GM21360 (cell line): Measurements from ENCODE around the gene SOCS6.
"Not testable (repeated sequence)": the region's sequence is repeated elsewhere in the genome, so short reads cannot be mapped to it uniquely, and the experiment has no call there.

Experiments used
- ATAC-seq: cut with Tn5 transposase; IDR thresholded peaks from one replicate; pipeline ENCODE4 v1.9.1; 2021; ENCODE audit warnings: mild to moderate bottlenecking, moderate library complexity; ENCODE audit not compliant: unreplicated experiment

Gene SOCS6

DNA sequence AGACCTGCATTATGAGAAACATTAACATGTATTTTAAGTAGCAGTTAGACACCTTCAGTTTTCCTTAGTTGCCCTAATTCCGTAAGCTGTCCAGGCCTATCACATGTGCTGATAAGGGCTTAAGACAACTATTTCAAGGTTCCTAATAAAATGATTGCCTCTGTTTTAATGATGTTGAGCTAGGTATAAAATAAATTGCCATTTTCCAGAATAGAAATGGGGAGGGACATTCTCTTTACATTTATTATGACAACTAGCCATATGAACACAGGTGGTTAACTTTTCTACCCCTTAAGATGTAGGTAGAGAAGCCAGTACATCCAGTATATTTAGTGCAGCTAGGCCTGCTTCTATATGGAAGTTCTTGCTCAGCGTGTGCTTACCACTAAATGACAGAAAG is 65.9 kb downstream of the SOCS6 start:
- no peak for ATAC-seq

DNA sequence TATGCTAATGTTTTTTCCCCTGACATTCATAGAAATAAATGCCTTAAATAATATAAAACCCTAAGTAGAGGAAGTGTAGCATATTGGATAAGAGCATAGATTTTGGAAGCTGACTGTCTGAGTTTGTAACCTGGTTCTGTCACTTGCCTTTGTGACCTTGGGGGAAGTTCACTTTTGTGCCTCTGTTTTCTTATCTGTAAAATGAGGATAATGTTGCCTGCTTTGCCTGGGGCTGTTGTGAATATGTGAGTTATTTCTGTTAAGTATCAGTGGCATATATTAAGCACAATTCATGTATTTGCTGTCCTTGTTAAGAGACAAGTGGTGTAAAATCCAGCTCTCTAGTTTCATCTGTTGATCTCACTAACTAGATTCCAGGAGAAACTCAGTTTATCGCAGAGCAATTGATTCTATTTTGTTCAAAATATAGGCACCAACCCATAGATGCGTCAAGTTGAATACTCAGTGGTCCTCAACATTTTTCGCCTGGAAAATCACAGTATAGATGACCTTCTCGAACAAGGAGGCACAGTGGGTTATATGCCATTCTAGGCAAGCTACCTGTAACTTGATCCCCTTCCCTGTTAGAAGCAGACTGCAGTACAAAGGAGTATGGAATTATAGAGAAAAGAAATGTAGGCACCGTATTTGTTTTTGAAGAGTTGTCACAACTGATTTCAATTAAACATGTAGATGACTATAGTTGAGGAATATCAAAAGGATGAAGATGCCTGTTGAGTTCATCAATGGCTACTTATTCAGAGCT is 67.0 kb downstream of the SOCS6 start:
- ATAC-seq = no peak

DNA sequence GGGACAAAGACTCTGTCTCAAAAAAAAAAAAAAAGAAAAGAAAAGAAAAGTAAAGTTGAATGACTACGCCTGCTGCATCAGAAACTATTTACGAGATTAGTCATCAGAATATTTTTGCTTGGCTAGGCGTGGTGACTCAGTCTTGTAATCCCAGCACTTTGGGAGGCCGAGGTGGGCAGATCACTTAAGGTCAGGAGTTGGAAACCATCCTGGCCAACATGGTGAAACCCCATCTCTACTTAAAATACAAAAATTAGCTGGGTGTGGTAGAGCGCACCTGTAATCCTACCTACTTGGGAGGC is 69.2 kb downstream of the SOCS6 start:
- peak; percentile 85 for ATAC-seq

DNA sequence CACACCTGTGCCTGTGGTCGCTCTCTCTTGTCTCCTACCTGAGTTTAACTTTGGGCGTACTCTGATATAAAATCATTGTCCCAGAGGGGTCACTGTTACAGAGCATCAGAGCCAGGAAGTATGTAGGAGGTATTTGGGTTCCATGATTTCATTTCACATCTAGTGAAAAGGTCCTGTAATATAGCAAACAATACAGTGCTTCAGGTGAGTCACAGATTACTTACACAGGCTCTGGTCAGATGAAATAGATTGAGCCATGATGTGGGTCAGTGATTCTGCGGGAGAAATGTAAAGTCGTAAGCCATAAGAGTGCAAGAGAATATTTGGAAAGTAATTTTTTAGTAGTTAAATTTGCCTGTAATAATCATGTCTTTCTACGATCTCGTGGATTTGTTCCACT is 70.2 kb downstream of the SOCS6 start:
- ATAC-seq = no peak

DNA sequence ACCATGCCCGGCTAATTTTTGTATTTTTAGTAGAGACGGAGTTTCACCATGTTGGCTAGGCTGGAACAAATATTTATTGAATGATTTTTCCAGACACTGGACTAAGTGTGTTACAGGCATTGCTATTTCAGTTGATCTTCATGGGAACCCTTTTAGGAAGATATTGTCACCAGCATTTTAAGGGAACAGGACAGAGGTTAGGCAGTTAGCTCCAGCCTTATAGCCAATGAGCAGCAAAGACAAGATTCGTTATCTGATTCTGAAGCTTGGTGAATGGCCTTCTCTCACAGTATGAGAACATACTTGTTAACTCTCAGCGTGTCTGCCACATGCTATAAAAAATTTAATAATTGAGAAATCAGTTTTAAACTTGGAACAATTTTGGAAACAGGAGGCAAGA is 73.4 kb downstream of the SOCS6 start:
- ATAC-seq = no peak

DNA sequence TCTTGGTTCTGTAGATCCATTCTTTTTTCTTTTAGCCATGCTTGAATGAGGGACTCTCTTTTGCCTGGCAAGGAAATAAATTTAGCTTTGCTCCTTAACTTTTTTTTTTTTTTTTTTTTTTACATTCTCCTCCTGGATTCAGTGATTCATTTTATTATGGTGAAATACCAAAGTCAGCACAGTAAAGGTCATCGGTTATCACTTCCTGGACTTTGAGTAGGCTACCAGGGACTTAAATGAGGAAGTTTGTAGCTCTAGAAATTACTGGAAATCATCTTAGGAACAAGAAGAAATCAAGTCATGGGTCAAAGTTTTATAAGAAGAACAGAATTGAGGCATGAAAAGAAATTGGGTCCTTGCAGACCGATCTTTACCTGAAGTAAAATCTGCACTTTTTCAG is 75.0 kb downstream of the SOCS6 start:
- no peak for ATAC-seq

DNA sequence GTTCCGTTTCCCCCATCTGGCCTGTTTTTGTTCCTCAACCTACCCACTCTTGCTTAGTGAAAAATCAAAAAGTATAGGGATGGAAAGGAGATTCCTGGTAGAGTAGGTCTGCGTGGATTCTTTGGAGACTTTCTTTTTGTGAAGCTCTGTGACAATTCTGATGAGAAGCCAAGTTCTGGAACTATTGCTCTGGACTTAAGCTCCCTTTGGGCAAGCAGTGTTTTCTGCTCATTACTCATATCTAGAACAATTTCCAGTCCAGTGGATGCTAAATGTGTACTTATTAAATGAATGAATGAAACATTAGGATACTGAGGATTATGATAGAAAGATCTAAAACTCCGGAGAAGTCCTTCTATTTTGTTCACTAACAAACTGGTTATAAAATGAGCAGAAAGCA is 76.5 kb downstream of the SOCS6 start:
- no peak for ATAC-seq

DNA sequence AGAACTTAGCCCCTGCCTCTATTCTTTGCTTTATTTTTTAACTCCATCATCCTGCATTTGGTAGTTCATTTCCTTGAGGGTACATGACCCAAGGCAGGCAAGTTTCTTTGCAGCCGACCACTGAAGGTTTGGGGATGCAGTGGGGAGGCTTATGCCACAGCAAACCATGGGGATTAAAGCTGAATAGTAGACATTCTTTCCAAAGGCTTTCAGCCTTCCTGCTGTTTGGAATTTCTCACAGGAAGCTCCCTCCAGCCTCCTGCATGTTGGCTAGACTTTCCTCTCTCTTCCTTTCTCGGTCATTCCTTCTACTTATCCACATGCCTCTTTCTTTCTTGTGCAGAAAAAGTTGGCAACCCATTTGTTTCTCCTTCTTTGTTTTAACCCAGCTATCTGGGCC is 77.3 kb downstream of the SOCS6 start:
- ATAC-seq = no peak

DNA sequence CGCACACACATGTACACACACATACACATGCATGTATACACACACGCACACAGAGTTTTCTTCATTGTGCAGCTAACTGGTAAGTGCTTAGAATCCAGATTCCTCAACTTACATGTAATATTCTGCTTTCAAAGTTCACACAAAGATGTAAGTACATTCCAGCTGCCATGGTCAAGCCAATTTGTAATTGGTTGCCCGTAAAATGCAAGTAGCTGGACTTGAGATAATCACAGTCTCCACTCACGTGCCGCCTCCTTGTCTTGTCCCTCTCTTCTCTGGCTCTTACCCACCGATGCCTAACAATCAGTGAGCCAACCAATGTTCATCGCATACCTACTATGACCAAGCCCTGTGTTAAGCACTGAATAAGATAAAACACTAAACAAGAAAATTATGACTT is 77.8 kb downstream of the SOCS6 start:
- ATAC-seq = no peak

DNA sequence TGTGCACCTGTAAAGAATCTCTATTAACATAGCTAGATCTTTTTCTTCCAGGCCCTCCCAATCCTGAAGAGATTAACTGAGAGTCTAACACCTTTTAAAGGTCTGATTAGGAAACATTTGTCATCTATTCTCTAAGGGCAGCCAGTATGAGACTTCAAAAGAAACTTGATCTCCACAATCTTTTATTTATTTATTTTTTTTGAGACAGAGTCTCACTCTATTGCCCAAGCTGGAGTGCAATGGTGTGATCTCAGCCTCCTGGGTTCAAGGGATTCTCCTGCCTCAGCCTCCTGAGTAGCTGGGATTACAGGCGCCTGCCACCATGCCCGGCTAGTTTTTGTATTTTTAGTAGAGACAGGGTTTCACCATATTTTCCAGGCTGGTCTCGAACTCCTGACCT is 78.5 kb downstream of the SOCS6 start:
- not testable (repeated sequence) for ATAC-seq

DNA sequence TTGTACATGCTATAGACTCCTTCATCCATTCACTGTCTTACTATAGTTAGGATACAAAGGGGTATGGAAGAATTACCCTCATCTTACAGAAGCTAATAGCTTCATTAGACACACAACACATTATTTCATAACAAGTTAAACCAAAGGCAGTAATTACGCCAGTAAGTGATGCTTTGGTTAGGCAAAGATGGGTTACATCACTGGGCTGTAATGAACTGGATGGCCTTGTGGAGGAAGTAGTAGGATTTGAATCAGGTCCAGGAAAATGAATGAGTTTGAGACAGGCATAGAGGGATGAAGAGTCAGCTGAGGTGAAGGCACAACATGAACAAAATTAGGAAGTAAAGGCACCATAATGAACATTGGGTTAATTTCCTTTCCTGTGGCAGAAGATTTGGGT is 80.1 kb downstream of the SOCS6 start:
- ATAC-seq = no peak

DNA sequence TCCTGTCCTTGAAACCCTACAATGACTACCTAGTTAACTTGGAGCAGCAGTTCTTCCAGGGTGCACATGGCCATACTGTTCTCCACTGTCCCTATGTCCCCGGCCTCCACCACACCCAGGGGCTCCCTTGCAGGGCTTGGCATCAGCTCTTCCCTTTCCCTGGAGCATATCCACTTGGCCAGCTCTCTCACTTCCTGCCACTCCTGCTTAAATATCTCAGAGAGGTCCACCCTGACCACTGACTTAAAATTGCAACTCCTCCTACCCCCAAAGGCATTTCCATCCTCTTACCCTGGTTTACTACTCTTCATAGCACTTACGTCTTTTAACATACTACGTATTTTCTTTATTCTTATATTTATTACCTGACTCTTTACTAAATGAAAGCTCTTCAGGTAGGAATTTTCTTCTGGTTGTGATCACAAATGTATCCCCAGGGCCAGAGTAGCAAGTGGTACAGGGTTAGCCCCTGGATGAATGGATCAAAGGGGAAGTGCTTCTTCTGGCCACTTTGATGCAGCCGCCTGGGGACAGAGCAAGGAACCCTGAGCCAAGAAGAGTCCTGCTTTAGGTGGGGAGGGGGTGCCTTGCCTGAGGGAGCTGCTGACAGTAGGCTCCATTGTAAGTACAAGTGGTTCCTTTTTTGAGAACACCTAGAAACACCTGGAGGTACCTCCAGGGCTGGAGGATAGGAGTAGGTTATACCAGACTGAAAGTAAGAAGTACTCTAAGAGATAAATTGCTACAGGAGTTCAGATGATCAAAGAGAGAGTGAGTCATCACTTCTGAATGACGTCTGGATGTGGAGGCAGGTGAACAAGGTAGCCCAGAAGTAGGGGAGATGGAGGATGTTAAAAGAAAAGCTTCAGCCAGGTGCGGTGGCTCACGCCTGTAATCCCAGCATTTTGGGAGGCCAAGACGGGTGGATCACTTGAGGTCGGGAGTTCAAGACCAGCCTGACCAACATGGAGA is 82.2 kb downstream of the SOCS6 start:
- no peak for ATAC-seq

DNA sequence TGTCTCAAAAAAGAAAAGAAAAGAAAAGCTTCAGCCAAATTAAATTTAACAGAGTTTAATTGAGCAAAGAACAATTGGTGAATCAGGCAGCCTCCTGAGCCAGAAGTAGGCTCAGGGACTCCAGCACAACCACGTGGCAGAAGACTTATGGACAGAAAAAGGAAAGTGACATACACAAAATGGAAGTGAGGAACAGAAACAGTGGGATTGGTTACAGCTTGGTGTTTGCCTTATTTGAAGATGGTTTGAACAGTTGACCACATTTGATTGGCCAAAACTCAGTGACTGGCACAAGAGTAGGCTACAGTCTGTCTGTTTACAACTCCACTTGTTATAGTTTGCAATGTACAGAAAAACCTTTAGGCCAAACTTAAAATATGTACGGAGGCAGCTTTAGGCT is 83.1 kb downstream of the SOCS6 start:
- no peak for ATAC-seq

DNA sequence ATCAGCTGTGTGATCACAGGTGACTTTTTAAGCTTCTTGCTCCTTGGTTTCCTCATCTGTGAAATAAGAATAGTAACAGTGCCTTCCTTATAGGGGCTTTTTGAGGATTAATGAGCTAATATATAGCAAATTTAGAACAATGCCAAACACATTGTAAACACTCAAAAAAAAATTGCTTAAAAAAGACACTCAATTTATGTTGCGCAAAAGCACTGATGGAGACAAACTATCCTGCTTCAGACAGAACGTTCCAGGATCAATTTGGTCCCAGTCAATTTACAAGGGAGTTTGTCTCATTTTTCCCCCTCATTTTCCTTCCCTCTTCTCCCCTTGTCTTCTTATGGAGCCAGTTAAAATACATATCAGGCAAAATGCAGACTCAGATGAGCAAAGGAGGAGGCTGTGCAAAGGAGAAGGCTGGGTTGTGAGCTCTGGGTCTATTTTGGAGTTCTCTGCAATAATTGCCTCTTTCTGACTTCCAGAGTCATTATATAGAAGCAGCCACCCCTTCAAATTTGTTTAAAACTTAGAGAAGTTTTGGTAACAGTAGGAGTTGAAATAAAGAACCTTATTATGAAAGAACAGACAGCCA is 83.7 kb downstream of the SOCS6 start:
- ATAC-seq = no peak

DNA sequence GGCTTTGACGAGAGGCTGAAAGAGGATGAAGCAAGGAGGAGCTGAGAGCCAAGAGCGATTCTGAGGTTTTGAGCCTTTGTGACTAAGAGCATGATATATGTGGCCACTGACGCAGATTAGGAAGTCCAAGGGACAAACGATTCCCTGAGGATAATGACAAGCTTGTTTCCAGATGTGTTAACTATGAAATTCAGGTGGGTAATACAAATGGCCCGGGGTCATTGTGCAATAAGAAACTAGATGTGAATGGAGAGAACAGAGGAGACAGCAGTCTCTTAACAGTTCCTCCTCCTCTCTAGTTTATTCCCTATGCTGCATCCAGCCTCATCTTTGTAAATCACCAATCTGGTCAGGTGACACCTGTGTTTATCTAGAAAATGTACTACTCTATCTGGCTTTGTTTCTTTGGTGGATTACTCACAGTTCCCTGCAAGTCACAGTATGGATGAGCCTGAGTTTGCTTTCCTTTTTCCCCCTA is 84.2 kb downstream of the SOCS6 start:
- ATAC-seq = no peak

DNA sequence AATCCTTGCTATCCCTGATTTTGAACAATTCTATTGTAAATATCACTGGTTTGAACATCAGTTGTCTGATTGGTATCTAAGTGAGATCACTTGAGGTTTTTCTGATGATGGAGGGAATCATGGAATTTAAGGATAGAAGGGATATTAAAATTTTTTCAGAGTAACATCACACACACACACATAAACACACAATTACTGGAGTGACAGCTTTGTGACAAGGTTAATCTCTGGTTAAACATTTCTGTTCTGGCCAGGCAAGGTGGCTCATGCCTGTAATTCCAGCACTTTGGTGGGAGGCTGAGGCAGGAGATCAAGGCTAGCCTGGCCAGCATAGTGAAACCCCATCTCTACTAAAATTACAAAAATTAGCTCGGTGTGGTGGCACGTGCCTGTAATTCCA is 85.3 kb downstream of the SOCS6 start:
- no peak for ATAC-seq

DNA sequence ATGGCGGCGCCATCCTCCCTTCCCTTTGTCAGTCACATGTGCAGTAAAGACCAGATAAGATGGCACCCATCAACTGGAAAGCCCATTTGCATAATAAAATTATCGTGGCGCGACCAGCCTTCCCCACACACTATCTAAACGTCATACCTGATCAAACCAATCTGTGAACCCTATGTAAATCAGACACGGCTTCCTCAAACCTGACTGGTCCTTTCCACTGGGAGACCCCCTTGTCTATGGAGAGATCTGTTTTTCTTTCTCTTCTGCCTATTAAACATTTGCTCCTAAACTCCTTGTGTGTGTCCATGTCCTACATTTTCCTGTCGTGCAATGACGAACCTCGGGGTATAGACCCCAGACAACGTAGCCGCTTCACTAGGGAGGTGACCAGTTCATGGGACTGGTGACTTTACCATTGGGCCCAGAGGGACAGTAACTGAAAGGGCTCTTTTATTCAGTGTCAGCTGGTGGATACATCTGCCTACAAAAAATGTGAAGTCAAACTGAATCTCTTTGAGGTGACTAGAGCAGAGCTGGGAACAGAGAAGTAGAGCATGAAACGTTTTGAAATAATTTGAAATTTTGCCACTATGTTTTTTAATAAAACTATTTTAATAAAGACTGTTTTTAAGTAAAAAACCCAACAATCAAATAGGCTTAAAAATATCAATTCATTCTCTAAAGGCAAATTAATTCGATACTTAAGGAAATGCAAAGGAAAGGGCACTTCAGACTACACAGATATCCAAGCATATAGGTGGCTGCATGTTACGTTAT is 87.5 kb downstream of the SOCS6 start:
- no peak for ATAC-seq

DNA sequence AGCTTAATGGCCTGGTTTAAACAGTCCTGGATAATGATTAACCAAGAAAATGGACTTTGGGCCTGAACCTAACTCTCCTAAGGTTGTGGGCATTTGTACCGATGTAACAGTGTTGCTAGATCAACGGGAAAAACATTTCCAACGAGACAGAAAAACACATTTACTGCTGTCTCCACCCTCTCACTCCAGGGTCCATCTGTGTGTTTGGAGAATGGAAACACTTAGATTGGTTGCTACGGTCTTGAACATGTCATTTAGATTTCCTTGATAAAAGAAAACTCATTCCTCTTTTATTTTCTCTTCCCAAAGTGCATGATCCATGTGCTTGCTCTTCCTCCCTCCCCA is 88.0 kb downstream of the SOCS6 start:
- no peak for ATAC-seq

DNA sequence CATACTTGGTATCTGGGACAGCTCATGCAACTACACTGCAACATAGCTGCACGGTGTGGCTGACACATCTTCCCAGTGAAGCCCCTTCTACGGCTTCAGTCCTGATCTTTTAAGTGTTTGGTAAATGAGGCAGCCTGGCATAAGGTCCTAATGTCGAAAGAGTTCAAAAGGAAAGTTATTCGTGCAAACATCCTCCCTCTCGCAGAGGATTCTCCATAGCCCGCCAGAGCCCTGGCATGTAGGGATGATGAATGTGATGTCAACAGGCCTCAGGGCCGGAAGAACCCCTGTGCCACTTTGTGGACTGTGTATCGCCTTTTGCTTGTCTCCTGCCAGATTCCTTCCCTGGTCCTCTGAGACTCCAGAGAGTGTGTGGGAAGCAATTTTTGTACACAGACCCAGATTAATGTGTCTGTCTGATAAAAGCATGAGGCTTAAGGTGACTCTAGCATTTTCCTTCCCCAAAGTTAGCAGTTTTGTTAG is 88.5 kb downstream of the SOCS6 start:
- ATAC-seq = no peak

DNA sequence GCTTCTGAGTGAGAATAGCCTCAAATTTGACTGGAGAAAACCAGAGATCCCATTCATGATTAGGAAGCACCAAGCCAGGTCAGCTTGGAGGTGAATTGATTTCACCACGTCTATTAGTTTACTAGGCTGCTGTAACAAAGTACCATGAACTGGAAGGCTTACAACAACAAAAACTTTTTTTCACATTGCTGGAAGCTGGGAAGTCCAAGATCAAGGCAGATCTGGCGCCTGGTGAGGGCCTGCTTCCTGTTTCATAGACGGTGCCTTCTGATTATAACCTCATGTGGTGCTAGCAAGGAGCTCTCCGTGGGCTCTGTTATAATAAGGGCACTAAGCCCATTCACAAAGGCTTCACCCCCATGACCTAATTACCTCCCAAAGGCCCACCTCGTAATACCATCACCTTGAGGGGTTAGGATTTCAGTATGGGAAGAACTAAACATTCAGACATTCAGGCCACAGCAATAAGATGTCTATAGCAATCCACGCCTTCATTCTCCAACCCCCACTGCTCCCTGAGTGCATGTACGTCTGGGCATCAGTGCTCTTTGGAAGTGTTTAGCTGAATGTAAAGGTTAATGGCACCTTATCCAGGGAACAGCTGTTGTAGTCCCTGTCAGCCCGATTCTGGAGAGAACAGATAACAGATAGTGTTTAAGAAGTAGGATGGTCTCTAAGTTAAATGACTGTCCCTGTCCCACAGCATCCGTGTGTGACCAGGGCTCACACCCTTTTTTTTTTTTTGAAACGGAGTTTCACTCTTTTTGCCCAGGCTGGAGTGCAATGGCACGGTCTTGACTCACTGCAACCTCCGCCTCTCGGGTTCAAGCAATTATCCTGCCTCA is 89.2 kb downstream of the SOCS6 start:
- ATAC-seq = no peak
